ENCODE data around the gene HEPACAM2. TPM values are rescaled to one million over a fixed set of nuclear protein-coding genes. Genes with fewer than 3 reads are reported as not detected.

The HEPACAM2 gene
- total RNA-seq, 1 donor from 2014 or later, result not detected

DNA sequence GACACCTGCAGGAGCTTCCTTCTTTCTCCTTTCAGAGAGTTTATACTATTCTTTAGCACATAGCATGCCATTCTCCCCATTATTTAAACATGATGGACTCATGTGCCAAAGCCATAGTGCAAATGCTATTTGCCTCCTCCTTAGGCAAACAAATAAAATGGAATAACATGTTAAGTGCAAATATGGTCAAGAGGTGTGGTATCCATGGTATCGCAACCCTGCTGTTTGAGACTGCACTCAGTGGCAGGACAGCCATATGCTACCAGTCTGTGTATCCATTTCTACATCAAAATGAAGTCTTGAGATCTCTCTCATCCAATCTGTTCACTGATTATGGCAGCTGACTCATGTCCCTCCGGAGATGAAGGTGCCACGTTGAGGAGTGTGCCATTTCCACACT lies 22.8 kb downstream of the HEPACAM2 start:
- no peaks in the 10 kb centered on the region for H3K36me3 ChIP-seq
- no peak overlapping the region for H3K4me3 ChIP-seq
- TF ChIP-seq, protein P1, sequence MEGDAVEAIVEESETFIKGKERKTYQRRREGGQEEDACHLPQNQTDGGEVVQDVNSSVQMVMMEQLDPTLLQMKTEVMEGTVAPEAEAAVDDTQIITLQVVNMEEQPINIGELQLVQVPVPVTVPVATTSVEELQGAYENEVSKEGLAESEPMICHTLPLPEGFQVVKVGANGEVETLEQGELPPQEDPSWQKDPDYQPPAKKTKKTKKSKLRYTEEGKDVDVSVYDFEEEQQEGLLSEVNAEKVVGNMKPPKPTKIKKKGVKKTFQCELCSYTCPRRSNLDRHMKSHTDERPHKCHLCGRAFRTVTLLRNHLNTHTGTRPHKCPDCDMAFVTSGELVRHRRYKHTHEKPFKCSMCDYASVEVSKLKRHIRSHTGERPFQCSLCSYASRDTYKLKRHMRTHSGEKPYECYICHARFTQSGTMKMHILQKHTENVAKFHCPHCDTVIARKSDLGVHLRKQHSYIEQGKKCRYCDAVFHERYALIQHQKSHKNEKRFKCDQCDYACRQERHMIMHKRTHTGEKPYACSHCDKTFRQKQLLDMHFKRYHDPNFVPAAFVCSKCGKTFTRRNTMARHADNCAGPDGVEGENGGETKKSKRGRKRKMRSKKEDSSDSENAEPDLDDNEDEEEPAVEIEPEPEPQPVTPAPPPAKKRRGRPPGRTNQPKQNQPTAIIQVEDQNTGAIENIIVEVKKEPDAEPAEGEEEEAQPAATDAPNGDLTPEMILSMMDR (IDR thresholded peaks at IDR 0.05; ENCODE audit: borderline replicate concordance), result no peak
- DNase-seq, result no peak
- intact Hi-C loops (cut with micrococcal nuclease), result no loop called here
- no peak overlapping the region for H3K27ac ChIP-seq (replicated peaks)
- H3K4me1 ChIP-seq, result no peaks in the 10 kb centered on the region
- H3K9me3 ChIP-seq (replicated peaks), result no peaks in the 10 kb centered on the region
- H3K27me3 ChIP-seq (ENCODE audit: low read depth), result peaks cover 14% of the 10 kb centered on the region

DNA sequence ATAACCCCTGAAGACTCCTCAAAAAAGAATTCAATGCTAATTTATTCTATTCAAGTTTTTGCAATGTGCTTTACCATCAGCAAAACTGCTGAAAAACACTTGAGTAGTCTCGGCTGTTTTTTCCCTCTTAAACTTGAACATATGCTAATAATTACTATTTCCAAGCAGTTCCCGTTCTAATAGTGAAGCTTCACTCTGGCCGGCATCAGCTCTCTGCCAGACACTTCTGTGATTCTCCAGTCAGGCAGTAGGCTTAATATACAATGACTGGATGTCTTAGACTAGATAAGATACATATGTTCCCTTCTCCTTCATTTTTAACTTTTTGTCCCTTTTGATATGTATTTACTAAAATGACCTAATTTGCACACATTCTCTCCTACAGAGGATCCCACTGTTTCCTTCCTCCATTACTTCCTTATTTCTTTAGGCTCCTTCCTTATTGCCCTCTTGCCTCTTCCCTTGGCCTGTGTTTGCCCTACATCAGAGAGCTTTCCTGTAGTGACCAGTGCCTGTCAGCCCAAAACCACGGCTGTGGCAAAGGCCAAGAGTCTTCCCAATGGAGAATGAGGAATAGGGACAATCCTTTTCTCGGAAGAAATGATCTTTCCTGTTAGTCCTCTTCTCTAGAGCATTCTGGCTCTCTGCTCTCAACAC lies 23.5 kb downstream of the HEPACAM2 start:
- intact Hi-C loops (cut with micrococcal nuclease), result no loop called here
- DNase-seq, result no peak
- peaks cover 14% of the 10 kb centered on the region for H3K27me3 ChIP-seq (ENCODE audit: low read depth)
- no peak overlapping the region for H3K4me3 ChIP-seq
- H3K9me3 ChIP-seq (replicated peaks), result no peaks in the 10 kb centered on the region
- TF ChIP-seq, protein P1 (IDR thresholded peaks at IDR 0.05; ENCODE audit: borderline replicate concordance), result no peak
- H3K4me1 ChIP-seq, result no peaks in the 10 kb centered on the region
- H3K27ac ChIP-seq (replicated peaks), result no peak overlapping the region
- H3K36me3 ChIP-seq, result no peaks in the 10 kb centered on the region

DNA sequence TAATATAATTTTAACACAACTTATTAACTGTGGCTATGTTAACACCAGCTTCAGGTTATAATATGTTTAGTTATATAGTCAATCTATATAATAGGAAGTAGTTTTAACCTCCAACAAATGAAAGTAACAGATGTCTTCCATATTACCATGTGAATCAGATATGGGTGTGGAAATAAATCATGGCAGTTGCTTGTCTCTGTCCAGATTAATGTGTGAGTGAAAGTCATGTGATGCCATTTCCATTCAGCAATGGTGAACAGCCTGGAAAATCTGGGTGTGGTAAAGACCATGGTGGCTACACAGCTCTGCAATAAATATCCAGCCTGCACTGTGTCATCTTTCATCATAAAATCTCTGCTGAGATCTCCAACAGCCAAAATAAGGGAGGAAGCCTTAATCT lies 27.8 kb downstream of the HEPACAM2 start:
- no peak overlapping the region for H3K4me3 ChIP-seq
- H3K9me3 ChIP-seq (replicated peaks), result no peaks in the 10 kb centered on the region
- peaks cover 16% of the 10 kb centered on the region for H3K27me3 ChIP-seq (ENCODE audit: low read depth)
- H3K36me3 ChIP-seq, result no peaks in the 10 kb centered on the region
- TF ChIP-seq, protein P1 (IDR thresholded peaks at IDR 0.05; ENCODE audit: borderline replicate concordance), result no peak
- intact Hi-C loops (cut with micrococcal nuclease), result no loop called here
- no peaks in the 10 kb centered on the region for H3K4me1 ChIP-seq
- no peak for DNase-seq
- H3K27ac ChIP-seq (replicated peaks), result no peak overlapping the region

DNA sequence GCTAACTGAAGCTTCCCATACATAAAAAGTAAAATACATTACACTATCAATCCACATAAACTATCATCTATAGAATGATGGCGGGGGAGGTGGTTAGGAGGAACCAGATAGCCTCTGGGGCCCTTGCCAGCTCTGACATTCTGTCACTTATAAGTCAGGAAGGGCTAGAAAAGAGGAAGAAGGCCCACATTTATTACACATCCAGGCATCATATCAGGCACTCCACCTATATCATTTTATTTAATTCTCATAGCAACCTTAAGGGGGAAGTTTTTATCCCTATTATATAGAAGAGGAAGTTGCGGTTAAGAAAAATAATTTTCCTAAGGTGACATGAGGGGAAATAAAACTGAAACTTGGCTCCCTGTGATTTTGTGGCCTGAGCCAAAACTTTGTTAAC lies 29.9 kb downstream of the HEPACAM2 start:
- no peak for DNase-seq
- Histone ChIP-seq H3K4me1 (no peaks in the 10 kb centered on the region), H3K27me3 (ENCODE audit: low read depth) (peaks cover 23% of the 10 kb centered on the region), H3K27ac (replicated peaks) (no peak overlapping the region), H3K4me3 (no peak overlapping the region), H3K36me3 (no peaks in the 10 kb centered on the region), H3K9me3 (replicated peaks) (no peaks in the 10 kb centered on the region)
- TF ChIP-seq, protein P1 (IDR thresholded peaks at IDR 0.05; ENCODE audit: borderline replicate concordance), result no peak
- intact Hi-C loops (cut with micrococcal nuclease), result no loop called here

DNA sequence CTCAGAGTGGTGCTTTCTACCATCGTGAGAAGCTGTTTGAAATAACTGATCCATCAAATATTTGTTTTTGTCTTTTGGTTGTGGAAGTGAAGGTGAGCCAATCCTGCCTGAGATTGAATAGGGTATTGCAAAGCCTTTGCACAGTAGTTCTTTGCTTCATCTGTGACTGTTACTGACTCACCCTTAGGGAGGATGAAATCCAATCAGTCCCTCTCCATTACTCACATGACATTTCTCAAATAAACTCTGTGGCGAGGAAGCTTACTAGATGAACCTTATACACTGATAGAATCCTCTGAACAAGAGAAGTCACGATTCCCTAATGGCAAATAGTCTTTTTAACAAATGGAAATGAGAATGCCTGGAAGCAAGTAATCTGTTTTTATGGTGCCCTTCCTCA lies 31.9 kb downstream of the HEPACAM2 start:
- Histone ChIP-seq H3K9me3 (replicated peaks) (no peaks in the 10 kb centered on the region), H3K4me1 (no peaks in the 10 kb centered on the region), H3K27me3 (ENCODE audit: low read depth) (peaks cover 35% of the 10 kb centered on the region), H3K27ac (replicated peaks) (no peak overlapping the region), H3K4me3 (no peak overlapping the region), H3K36me3 (no peaks in the 10 kb centered on the region)
- intact Hi-C loops (cut with micrococcal nuclease), result no loop called here
- no peak for DNase-seq
- TF ChIP-seq, protein P1 (IDR thresholded peaks at IDR 0.05; ENCODE audit: borderline replicate concordance), result no peak

Data from left ventricle myocardium inferior (tissue), 1 donor.